SH-SY5Y (cell line): ENCODE measurements around the gene CLTC.

Experiments
- GATA2 ChIP-seq: IDR thresholded peaks from 2 replicates; pipeline ENCODE4 v1.6.1; 2011; ENCODE audit warnings: mild to moderate bottlenecking, low read depth, low read length
- GATA3 ChIP-seq: IDR thresholded peaks from 2 replicates; pipeline ENCODE4 v1.6.1; 2011; ENCODE audit warnings: low read depth, mild to moderate bottlenecking, low read length, moderate library complexity

- TF ChIP-seq GATA3: no peak
- TF ChIP-seq GATA2: no peak
Measured at GRCh38 chr17:59619035-59619297, 729 bp upstream of the CLTC start.
